HG03469 (cell line): Measurements from ENCODE around the gene TSPAN1.
"Not testable (repeated sequence)": the region's sequence is repeated elsewhere in the genome, so short reads cannot be mapped to it uniquely, and the experiment has no call there.

Experiments
- ATAC-seq: cut with Tn5 transposase; IDR thresholded peaks from one replicate; pipeline ENCODE4 v1.9.1; 2021; ENCODE audit warnings: mild to moderate bottlenecking, moderate library complexity, moderate number of reproducible peaks; ENCODE audit not compliant: unreplicated experiment

The TSPAN1 gene

GRCh38 chr1:46211051-46211450, 36.2 kb downstream of the TSPAN1 start:
- no peak for ATAC-seq

- no peak for ATAC-seq
Measured at GRCh38 chr1:46215504-46215903, 40.6 kb downstream of the TSPAN1 start.

DNA sequence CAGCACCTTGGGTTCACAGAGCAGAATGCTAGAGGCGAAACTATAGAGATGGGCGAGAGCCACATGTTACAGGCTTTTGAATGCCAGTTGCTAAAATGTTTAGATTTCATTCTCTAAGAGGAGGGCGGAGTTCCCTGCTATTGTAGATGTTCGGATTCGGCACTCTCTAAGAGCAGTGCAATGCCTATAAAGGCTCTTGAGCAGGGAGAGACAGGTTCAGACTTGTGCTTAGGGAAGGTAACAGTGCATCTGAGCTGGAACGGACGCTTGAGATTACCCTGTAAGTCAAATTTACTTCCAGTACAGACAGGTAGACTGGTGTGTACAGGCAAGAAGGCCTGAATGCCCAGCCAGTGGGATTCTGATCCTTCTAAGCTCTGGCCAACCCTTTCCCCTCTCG, 43.6 kb downstream of the TSPAN1 start:
- ATAC-seq = no peak

DNA sequence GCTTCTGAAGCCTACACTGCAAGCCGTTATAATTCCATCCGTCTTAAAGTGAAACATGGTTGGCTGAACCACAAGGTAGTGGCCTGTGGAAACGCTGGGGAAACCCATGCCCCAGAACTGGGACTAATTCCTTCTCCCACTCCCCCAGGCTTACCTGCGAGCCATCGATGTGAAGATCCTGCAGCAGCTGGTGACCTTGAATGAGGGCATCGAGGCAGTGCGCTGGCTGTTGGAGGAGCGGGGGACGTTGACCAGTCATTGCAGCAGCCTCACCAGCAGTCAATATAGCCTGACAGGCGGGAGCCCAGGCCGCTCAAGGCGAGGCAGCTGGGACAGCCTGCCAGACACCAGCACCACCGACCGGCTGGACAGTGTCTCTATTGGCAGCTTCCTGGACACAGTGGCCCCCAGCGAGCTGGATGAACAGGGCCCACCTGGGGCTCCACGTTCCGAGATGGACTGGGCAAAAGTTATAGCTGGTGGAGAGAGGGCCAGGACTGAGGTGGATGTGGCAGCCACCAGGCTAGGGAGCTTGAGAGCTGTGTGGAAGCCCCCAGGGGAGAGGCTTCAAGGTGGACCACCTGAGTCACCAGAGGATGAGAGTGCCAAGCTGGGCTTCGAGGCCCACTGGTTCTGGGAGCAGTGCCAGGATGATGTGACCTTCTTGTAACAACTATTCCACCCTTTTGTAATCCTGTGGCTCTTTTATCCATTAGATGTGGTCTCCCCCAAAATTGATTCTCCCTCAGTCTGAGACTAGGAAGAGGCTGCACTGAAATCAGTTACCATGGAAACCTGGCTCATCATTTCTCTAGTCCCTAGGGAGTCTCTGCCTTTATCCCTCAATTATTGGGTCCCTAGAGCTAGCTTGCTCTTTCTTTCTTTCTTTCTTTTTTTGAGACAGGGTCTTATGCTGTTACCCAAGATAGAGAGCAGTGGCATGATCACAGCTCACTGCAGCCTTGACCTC, 44.9 kb downstream of the TSPAN1 start:
- ATAC-seq = no peak

DNA sequence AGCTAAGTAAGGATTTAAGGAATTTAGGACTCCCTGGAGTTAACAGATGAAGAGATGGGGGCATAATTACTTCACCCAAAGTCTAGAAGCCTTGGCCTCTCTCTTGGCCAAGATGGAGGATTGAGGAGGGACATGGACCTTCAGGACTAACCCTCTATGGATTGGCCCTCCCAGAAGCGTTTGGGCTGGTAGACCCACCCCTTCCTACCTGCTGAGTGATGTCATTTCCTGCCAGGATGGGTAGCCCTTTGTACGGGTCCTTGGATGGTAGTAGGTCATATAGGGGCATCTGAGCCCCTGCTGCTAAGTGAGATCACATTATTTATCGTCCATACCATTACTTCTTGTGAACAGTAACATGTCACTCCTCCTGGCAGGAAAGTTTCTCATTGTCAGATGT, 45.9 kb downstream of the TSPAN1 start:
- no peak for ATAC-seq

GRCh38 chr1:46221749-46222148, 46.9 kb downstream of the TSPAN1 start:
- ATAC-seq = no peak

GRCh38 chr1:46223055-46223454, 48.2 kb downstream of the TSPAN1 start:
- not testable (repeated sequence) for ATAC-seq

DNA sequence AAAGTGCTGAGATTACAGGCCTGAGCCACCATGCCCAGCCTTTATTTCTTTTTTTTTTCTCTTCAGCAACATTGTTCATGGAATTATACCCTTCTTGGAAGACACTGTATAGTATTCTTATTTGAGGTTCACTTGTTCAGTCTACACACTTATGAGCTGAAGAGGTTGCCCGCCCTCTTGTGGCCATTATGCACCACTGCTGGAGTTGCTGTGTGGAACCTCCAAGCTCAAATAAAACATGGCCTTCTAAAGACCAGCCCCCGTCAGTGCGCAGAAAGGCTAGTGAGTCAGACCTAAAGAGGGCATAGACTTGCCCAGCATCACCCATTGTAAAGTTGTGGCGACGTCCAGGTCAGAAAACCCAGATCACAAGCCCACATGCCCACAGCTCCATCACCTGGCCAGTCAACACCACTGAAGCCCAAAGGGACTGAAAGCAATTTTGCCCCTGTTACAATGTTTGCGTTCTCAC, 48.6 kb downstream of the TSPAN1 start:
- no peak for ATAC-seq

GRCh38 chr1:46224966-46225365, 50.1 kb downstream of the TSPAN1 start:
- ATAC-seq = no peak

DNA sequence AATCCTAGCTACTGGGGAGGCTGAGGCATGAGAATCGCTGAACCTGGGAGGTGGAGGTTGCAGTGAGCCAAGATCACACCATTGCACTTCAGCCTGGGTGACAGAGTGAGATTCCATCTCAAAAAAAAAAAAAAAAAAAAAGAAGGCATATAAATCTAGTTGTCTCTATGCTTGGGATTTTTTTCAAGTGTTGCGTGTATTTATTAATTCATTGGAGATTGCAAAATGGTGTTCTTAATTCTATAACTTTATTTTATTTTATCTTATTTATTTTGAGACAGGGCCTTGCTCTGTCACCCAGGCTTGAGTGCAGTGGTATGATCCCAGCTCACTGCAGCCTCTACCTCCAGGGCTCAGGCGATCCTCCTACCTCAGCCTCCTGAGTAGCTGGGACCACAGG, 56.3 kb downstream of the TSPAN1 start:
- ATAC-seq = not testable (repeated sequence)
